Keratinocyte (primary cell): ENCODE results near the gene ACSS1. TPM values are rescaled to one million over a fixed set of nuclear protein-coding genes. Genes with fewer than 3 reads are reported as not detected.

Source experiments
- DNase-seq: peaks from one replicate; pipeline ENCODE4 v3.0.0-alpha.2; 2011; ENCODE audit warnings: low read depth, missing footprints, low spot score
- FAIRE-seq: peaks from 2 replicates; lab custom pipeline; 2011; peaks lifted over from hg19 to GRCh38; lab: Jason Lieb, UNC
- H2AFZ ChIP-seq: 2 replicates; pipeline ENCODE4 v1.6.0; 2012; ENCODE audit warnings: low read length, control low read depth, inconsistent platforms; ENCODE audit not compliant: control insufficient read depth
- H3K27ac ChIP-seq: 2 replicates; pipeline ENCODE4 v1.5.1; 2011; ENCODE audit warnings: low read length; ENCODE audit not compliant: control insufficient read depth, insufficient read depth
- H3K27me3 ChIP-seq: 3 replicates; pipeline ENCODE4 v1.6.0; 2011; ENCODE audit warnings: low read length; ENCODE audit not compliant: control insufficient read depth, insufficient read depth; ENCODE audit errors: extremely low read depth
- H3K36me3 ChIP-seq, 2 experiments: 2 replicates in 1 of 2; 3 replicates in 1 of 2; pipeline ENCODE4 v1.5.1; 2011; ENCODE audit warnings: low read length in 2 of 2, mild to moderate bottlenecking in 1 of 2; ENCODE audit not compliant: control insufficient read depth in 2 of 2, insufficient read depth in 2 of 2; ENCODE audit errors: extremely low read depth in 1 of 2
- H3K4me1 ChIP-seq: 3 replicates; pipeline ENCODE4 v1.5.1; 2011; ENCODE audit warnings: low read length; ENCODE audit not compliant: control insufficient read depth, insufficient read depth; ENCODE audit errors: extremely low read depth
- H3K4me2 ChIP-seq: 3 replicates; pipeline ENCODE4 v1.6.0; 2011; ENCODE audit warnings: low read depth, low read length; ENCODE audit not compliant: control insufficient read depth, insufficient read depth; ENCODE audit errors: extremely low read depth
- H3K4me3 ChIP-seq, 3 experiments: fragments of 200-600 bp in 1 of 3; sonication (generic) in 1 of 3; 2 replicates in 2 of 3; 3 replicates in 1 of 3; pipeline ENCODE4 v1.5.1; 2011 to 2016; ENCODE audit warnings: low read length in 3 of 3, mild to moderate bottlenecking in 3 of 3, control low read depth in 2 of 3, inconsistent platforms in 1 of 3, low read depth in 1 of 3, mixed read lengths in 1 of 3, mixed run types in 1 of 3, moderate library complexity in 1 of 3; ENCODE audit not compliant: control insufficient read depth in 2 of 3, insufficient read depth in 2 of 3; ENCODE audit errors: extremely low read depth in 1 of 3
- H3K79me2 ChIP-seq: 2 replicates; pipeline ENCODE4 v1.6.0; 2012; ENCODE audit warnings: low read length; ENCODE audit not compliant: control insufficient read depth, insufficient read depth
- H3K9ac ChIP-seq: 3 replicates; pipeline ENCODE4 v1.6.0; 2011; ENCODE audit warnings: low read length; ENCODE audit not compliant: control insufficient read depth, insufficient read depth; ENCODE audit errors: extremely low read depth
- H3K9me1 ChIP-seq: 3 replicates; pipeline ENCODE4 v1.6.0; 2011; ENCODE audit warnings: low read length; ENCODE audit not compliant: control insufficient read depth, insufficient read depth; ENCODE audit errors: extremely low read depth
- H3K9me3 ChIP-seq: 2 replicates; pipeline ENCODE4 v1.5.1; 2012; ENCODE audit warnings: low read depth, low read length; ENCODE audit not compliant: control insufficient read depth
- H4K20me1 ChIP-seq: 3 replicates; pipeline ENCODE4 v1.6.0; 2011; ENCODE audit warnings: low read length; ENCODE audit not compliant: control insufficient read depth, insufficient read depth; ENCODE audit errors: extremely low read depth
- CTCF ChIP-seq, 3 experiments: IDR thresholded peaks in 1 of 3; conservative IDR thresholded peaks in 1 of 3; optimal IDR thresholded peaks in 1 of 3; 2 replicates in 2 of 3; 3 replicates in 1 of 3; pipeline versions ENCODE3 to v1.5.1; 2011; ENCODE audit warnings: low read length in 3 of 3, mild to moderate bottlenecking in 3 of 3, moderate library complexity in 2 of 3, control low read depth in 1 of 3, inconsistent platforms in 1 of 3; ENCODE audit not compliant: insufficient read depth in 2 of 3; ENCODE audit errors: extremely low read depth in 1 of 3
- EZH2 ChIP-seq: IDR thresholded peaks from one replicate; pipeline ENCODE4 v1.6.1; 2012; ENCODE audit warnings: inconsistent platforms, mild to moderate bottlenecking, low read length, moderate library complexity
- dilution Hi-C: fragments of 300-500 bp; cut with MboI; formaldehyde crosslinking; loops from one replicate; pipeline ENCODE4 v1.7.0; 2020; ENCODE audit warnings: low sequenced_read_pairs; ENCODE audit not compliant: extremely low pct_ligation_motif_present
- polyA plus RNA-seq, 5 experiments: library from polyadenylated mRNA; depleted of rRNA in 3 of 5; stranded (reverse) in 3 of 5; stranded (forward) in 1 of 5; unstranded in 1 of 5; fragments of >200 nt; gene quantifications; 1 replicate in 1 of 5; 2 replicates in 3 of 5; 3 replicates in 1 of 5; pipeline versions ENCODE4 v1.2.1 to v1.2.3, GENCODE V29; 2011 to 2012; ENCODE audit warnings: missing spikeins in 2 of 5, low read depth in 1 of 5, low replicate concordance in 1 of 5

ACSS1 gene
- polyA plus RNA-seq, 1 donor (not counting 4 experiments of a cell fraction or from before 2014, with no cell fraction given), result 1.5 TPM

- dilution Hi-C loops, result no loop called here
- DNase-seq (no peak), FAIRE-seq (no peak)
- no peak overlapping the region for H2AFZ ChIP-seq
- H3K4me2 ChIP-seq, result no peak overlapping the region
- no peaks in the 10 kb centered on the region for H3K4me1 ChIP-seq
- no peaks in the 10 kb centered on the region for H3K9me3 ChIP-seq
- H3K9ac ChIP-seq, result no peak overlapping the region
- H3K27ac ChIP-seq, result no peak overlapping the region
- H3K36me3 ChIP-seq, result no peaks in the 10 kb centered on the region
- TF ChIP-seq CTCF (optimal IDR thresholded peaks at IDR 0.05 in 1 of 3, IDR thresholded peaks at IDR 0.05 in 1 of 3, conservative IDR thresholded peaks at IDR 0.05 in 1 of 3; ENCODE audit: extremely low read depth in 1 of 3, insufficient read depth in 2 of 3, low read length in 3 of 3) (no peak), EZH2 (no peak)
- H4K20me1 ChIP-seq, result no peaks in the 10 kb centered on the region
- no peaks in the 10 kb centered on the region for H3K79me2 ChIP-seq
- H3K27me3 ChIP-seq, result peaks cover 90% of the 10 kb centered on the region
- H3K9me1 ChIP-seq, result no peaks in the 10 kb centered on the region
- no peak overlapping the region for H3K4me3 ChIP-seq
Observed at GRCh38 chr20:25082498-25082873, 24.5 kb upstream of the ACSS1 start.

- no peak for FAIRE-seq
- Histone ChIP-seq H3K9ac (no peak within 1 kb of the TSS), H3K9me1 (no peaks in the 10 kb centered on the region), H3K4me2 (no peak within 1 kb of the TSS), H3K4me3 (no peak within 1 kb of the TSS), H3K36me3 (no peaks in the 10 kb centered on the region), H3K9me3 (no peaks in the 10 kb centered on the region), H3K27me3 (peaks cover 96% of the 10 kb centered on the region), H3K79me2 (no peaks in the 10 kb centered on the region), H3K4me1 (peaks cover 4% of the 10 kb centered on the region), H3K27ac (no peak within 1 kb of the TSS), H2AFZ (no peak within 1 kb of the TSS), H4K20me1 (no peaks in the 10 kb centered on the region)
- no peak for TF ChIP-seq CTCF (optimal IDR thresholded peaks at IDR 0.05 in 1 of 3, IDR thresholded peaks at IDR 0.05 in 1 of 3, conservative IDR thresholded peaks at IDR 0.05 in 1 of 3; ENCODE audit: extremely low read depth in 1 of 3, insufficient read depth in 2 of 3, low read length in 3 of 3)
- TF ChIP-seq EZH2, result peak; percentile 61
- DNase-seq, result no peak
- dilution Hi-C loops, result no loop called here
Observed at GRCh38 chr20:25081730-25082497, 24.0 kb upstream of the ACSS1 start, which contains the start of gene VSX1. TSS of gene VSX1 (minus strand) at chr20:25082141. CDS start at chr20:25082096, 45 bp downstream.
